ENCODE data around the gene SEPTIN1.

Gene SEPTIN1

GRCh38 chr16:30382111-30382881 lies at the start of gene SEPTIN1:
Gene SEPTIN1, minus strand, starts transcription at chr16:30382561. Its CDS starts 19 bp downstream, at chr16:30382542.
- DNase-seq (ENCODE audit: low spot score) = no peak

GRCh38 chr16:30430428-30430970 lies 48.1 kb upstream of the SEPTIN1 start:
- DNase-seq (ENCODE audit: low spot score) = no peak

- DNase-seq (ENCODE audit: low spot score) = peak; percentile 96
Measured at GRCh38 chr16:30429678-30430427, 47.5 kb upstream of the SEPTIN1 start, which contains the start of gene DCTPP1. Gene DCTPP1, minus strand, starts transcription at chr16:30430030. Its CDS starts 50 bp downstream, at chr16:30429980.

GRCh38 chr16:30429418-30429677 lies 47.0 kb upstream of the SEPTIN1 start:
- no peak for DNase-seq (ENCODE audit: low spot score)

- DNase-seq (ENCODE audit: low spot score) = no peak
Measured at GRCh38 chr16:30428055-30428454, 45.7 kb upstream of the SEPTIN1 start.

GRCh38 chr16:30421010-30421409 lies 38.6 kb upstream of the SEPTIN1 start:
- no peak for DNase-seq (ENCODE audit: low spot score)

- DNase-seq (ENCODE audit: low spot score) = no peak
Measured at GRCh38 chr16:30418350-30419181, 36.2 kb upstream of the SEPTIN1 start.

- peak; percentile 66 for DNase-seq (ENCODE audit: low spot score)
Measured at GRCh38 chr16:30417529-30418349, 35.4 kb upstream of the SEPTIN1 start.

GRCh38 chr16:30416624-30417528 lies 34.5 kb upstream of the SEPTIN1 start:
- DNase-seq (ENCODE audit: low spot score) = no peak

GRCh38 chr16:30416047-30416603 lies 33.8 kb upstream of the SEPTIN1 start:
- DNase-seq (ENCODE audit: low spot score) = no peak

GRCh38 chr16:30414159-30414558 lies 31.8 kb upstream of the SEPTIN1 start:
- no peak for DNase-seq (ENCODE audit: low spot score)

- no peak for DNase-seq (ENCODE audit: low spot score)
Measured at GRCh38 chr16:30413112-30413806, 30.9 kb upstream of the SEPTIN1 start.

- DNase-seq (ENCODE audit: low spot score) = peak; percentile 92
Measured at GRCh38 chr16:30409125-30410060, 27.0 kb upstream of the SEPTIN1 start.

GRCh38 chr16:30407804-30408534 lies 25.6 kb upstream of the SEPTIN1 start:
- no peak for DNase-seq (ENCODE audit: low spot score)

- DNase-seq (ENCODE audit: low spot score) = peak; percentile 93
Measured at GRCh38 chr16:30407102-30407803, 24.9 kb upstream of the SEPTIN1 start, which contains the start of gene ZNF771. Gene ZNF771, plus strand, starts transcription at chr16:30407606. Its CDS starts 448 bp downstream, at chr16:30408054.

GRCh38 chr16:30406795-30407101 lies 24.4 kb upstream of the SEPTIN1 start:
- DNase-seq (ENCODE audit: low spot score) = no peak
